A549 (cell line): Measurements from ENCODE around the gene LIPI. TPM values are rescaled to one million over a fixed set of nuclear protein-coding genes. Genes with fewer than 3 reads are reported as not detected.
"Not testable (repeated sequence)": the region's sequence is repeated elsewhere in the genome, so short reads cannot be mapped to it uniquely, and the experiment has no call there.

Experiments used
- ATAC-seq, 2 experiments: fragments of 200-7000 bp in 1 of 2; fragments of >200 bp in 1 of 2; cut with Nextera tagmentation in 1 of 2; cut with Tn5 transposase in 1 of 2; 3 replicates each; pipeline versions ENCODE4 v1.8.0 to v1.9.1; 2018 to 2020; ENCODE audit warnings: mild to moderate bottlenecking in 1 of 2, moderate library complexity in 1 of 2
- CTCF ChIA-PET: fragments of 300-600 bp; sonication (Branson Sonifier 250); formaldehyde crosslinking; extraction: SDS; loops from one replicate; lab custom pipeline; 2021; ENCODE audit warnings: antibody characterized with exemption, inconsistent platforms; lab: Yijun Ruan, JAX
- POLR2A ChIA-PET: fragments of 350-600 bp; formaldehyde crosslinking; extraction: SDS; loops from one replicate; lab custom pipeline; 2021; ENCODE audit warnings: antibody characterized with exemption, inconsistent platforms; lab: Yijun Ruan, JAX
- DNase-seq, 2 experiments: peaks; one replicate each; pipeline versions ENCODE4 v3.0.0 to v3.0.0-alpha.2; 2011 to 2016; ENCODE audit warnings: low read depth in 1 of 2, low spot score in 1 of 2
- FAIRE-seq: peaks from 2 replicates; lab custom pipeline; 2011; peaks lifted over from hg19 to GRCh38; lab: Jason Lieb, UNC
- H3K27ac ChIP-seq, 2 experiments: fragments of >200 bp; sonication (Bioruptor Twin); formaldehyde crosslinking; 3 replicates each; pipeline ENCODE4 v1.5.1; 2016 to 2017
- H3K4me1 ChIP-seq: fragments of >200 bp; sonication (Bioruptor Twin); formaldehyde crosslinking; 3 replicates; pipeline ENCODE4 v1.6.1; 2016
- H3K4me2 ChIP-seq: fragments of >200 bp; sonication (Bioruptor Twin); formaldehyde crosslinking; 3 replicates; pipeline ENCODE4 v1.6.1; 2016
- H3K4me3 ChIP-seq: fragments of >200 bp; sonication (Bioruptor Twin); formaldehyde crosslinking; 3 replicates; pipeline ENCODE4 v1.5.1; 2016
- H3K9me3 ChIP-seq: fragments of >200 bp; sonication (Bioruptor Twin); formaldehyde crosslinking; 3 replicates; pipeline ENCODE4 v1.6.1; 2016
- CBX2 ChIP-seq: fragments of 200-600 bp; sonication (generic); IDR thresholded peaks from 2 replicates; pipeline ENCODE4 v1.6.1; 2016; ENCODE audit warnings: low read depth, mild to moderate bottlenecking, borderline replicate concordance
- CBX8 ChIP-seq: fragments of 200-600 bp; sonication (generic); IDR thresholded peaks from 2 replicates; pipeline ENCODE4 v1.6.1; 2016
- CEBPB ChIP-seq, 2 experiments: fragments of >200 bp in 1 of 2; sonication (Bioruptor Twin) in 1 of 2; formaldehyde crosslinking in 1 of 2; IDR thresholded peaks; 2 replicates each; pipeline ENCODE4 v1.6.1; 2012 to 2016
- CHD2 ChIP-seq: fragments of 150-350 bp; IDR thresholded peaks from 2 replicates; pipeline ENCODE4 v1.6.1; 2014; ENCODE audit warnings: low read length; ENCODE audit not compliant: partially characterized antibody
- EHF ChIP-seq: fragments of 250-450 bp; sonication (Bioruptor Pico); IDR thresholded peaks from 2 replicates; pipeline ENCODE4 v1.5.0; 2020; ENCODE audit warnings: mild to moderate bottlenecking
- EP300 ChIP-seq, 2 experiments: fragments of >200 bp; sonication (Bioruptor Twin); formaldehyde crosslinking; IDR thresholded peaks; 2 replicates in 1 of 2; 3 replicates in 1 of 2; pipeline ENCODE4 v1.6.1; 2016 to 2017
- ESRRA ChIP-seq: fragments of 150-350 bp; IDR thresholded peaks from 2 replicates; pipeline ENCODE4 v1.6.1; 2014; ENCODE audit warnings: mild to moderate bottlenecking, low read length, borderline replicate concordance
- FOXS1 ChIP-seq: fragments of 250-450 bp; sonication (Bioruptor Pico); IDR thresholded peaks from 2 replicates; pipeline ENCODE4 v1.5.0; 2020; ENCODE audit warnings: mild to moderate bottlenecking, moderate library complexity
- HOXA7 ChIP-seq: fragments of 250-450 bp; sonication (Bioruptor Pico); IDR thresholded peaks from 2 replicates; pipeline ENCODE4 v1.5.0; 2020; ENCODE audit warnings: mild to moderate bottlenecking, moderate library complexity
- MAZ ChIP-seq: fragments of 150-350 bp; IDR thresholded peaks from 2 replicates; pipeline ENCODE4 v1.6.1; 2014; ENCODE audit warnings: antibody characterized with exemption, low read depth, low read length, borderline replicate concordance
- POLR2AphosphoS2 ChIP-seq: conservative IDR thresholded peaks from 2 replicates; pipeline ENCODE4 v1.6.1; 2012; ENCODE audit warnings: low read length, improper control_type of control experiment, inconsistent platforms
- RAD21 ChIP-seq, 2 experiments: fragments of >200 bp in 1 of 2; sonication (Bioruptor Twin) in 1 of 2; formaldehyde crosslinking in 1 of 2; IDR thresholded peaks in 1 of 2; conservative IDR thresholded peaks in 1 of 2; 2 replicates in 1 of 2; 3 replicates in 1 of 2; pipeline ENCODE4 v1.6.1; 2012 to 2018; ENCODE audit warnings: inconsistent platforms in 1 of 2
- RNF2 ChIP-seq: fragments of 200-600 bp; sonication (generic); IDR thresholded peaks from 2 replicates; pipeline ENCODE4 v1.6.1; 2016; ENCODE audit warnings: low read depth, mild to moderate bottlenecking, antibody characterized with exemption, moderate library complexity, borderline replicate concordance
- ZFP36 ChIP-seq: fragments of 450-650 bp; IDR thresholded peaks from 2 replicates; pipeline ENCODE4 v1.6.1; 2014; ENCODE audit warnings: borderline replicate concordance; ENCODE audit not compliant: partially characterized antibody
- ZSCAN20 ChIP-seq: fragments of 250-450 bp; sonication (Bioruptor Pico); IDR thresholded peaks from 2 replicates; pipeline ENCODE4 v1.8.0; 2022; ENCODE audit warnings: mild to moderate bottlenecking, moderate library complexity
- WGBS: methylation state at CpG from one replicate; pipeline ENCODE4 v1.1.6; 2017; ENCODE audit errors: missing lambda C conversion rate; 5-methylcytosine and 5-hydroxymethylcytosine counted together
- polyA plus RNA-seq, 4 experiments: library from polyadenylated mRNA; depleted of rRNA in 3 of 4; stranded (reverse); fragments of >200 nt; fragmentation: RNase III in 1 of 4; extraction: RNeasy Plus Mini Kit Qiagen cat#74134 plus additional on column Dnase treatment in 1 of 4; gene quantifications; 2 replicates in 3 of 4; 3 replicates in 1 of 4; pipeline ENCODE4 v1.2.3, GENCODE V29; 2011 to 2017
- TF ChIP-seq, protein P1 (sequence below): IDR thresholded peaks from 2 replicates; pipeline ENCODE4 v1.6.1; 2012

LIPI gene
- polyA plus RNA-seq, 2 of the 4 experiments (the other 2 are of a cell fraction), result not detected

GRCh38 chr21:14070049-14070893, 140.5 kb downstream of the LIPI start (continued):
- TF ChIP-seq RNF2, result no peak
- TF ChIP-seq ZFP36, result no peak
- TF ChIP-seq ESRRA, result no peak
- TF ChIP-seq ZSCAN20 (CRISPR knock-in tag), result no peak
- TF ChIP-seq, protein P1, sequence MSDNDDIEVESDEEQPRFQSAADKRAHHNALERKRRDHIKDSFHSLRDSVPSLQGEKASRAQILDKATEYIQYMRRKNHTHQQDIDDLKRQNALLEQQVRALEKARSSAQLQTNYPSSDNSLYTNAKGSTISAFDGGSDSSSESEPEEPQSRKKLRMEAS, result no peak
- no peak for TF ChIP-seq CHD2
- no peak for TF ChIP-seq MAZ

- Histone ChIP-seq H3K4me2 (no peak overlapping the region), H3K9me3 (no peaks in the 10 kb centered on the region), H3K4me1 (no peaks in the 10 kb centered on the region), H3K27ac (no peak overlapping the region), H3K4me3 (no peak overlapping the region)
- POLR2A ChIA-PET, result no interaction called here
- no peak for DNase-seq
- no peak for ATAC-seq
- CTCF ChIA-PET, result no interaction called here
- no peak for TF ChIP-seq POLR2AphosphoS2
- TF ChIP-seq RAD21 (conservative IDR thresholded peaks at IDR 0.05 in 1 of 2, IDR thresholded peaks at IDR 0.05 in 1 of 2), result no peak
- no peak for TF ChIP-seq CEBPB (IDR thresholded peaks at IDR 0.05)
- no peak for TF ChIP-seq FOXS1 (CRISPR knock-in tag)
- no peak for TF ChIP-seq HOXA7 (CRISPR knock-in tag)
- no peak for TF ChIP-seq EP300 (IDR thresholded peaks at IDR 0.05)
- TF ChIP-seq CBX2, result no peak
- TF ChIP-seq CBX8, result no peak
- no peak for TF ChIP-seq EHF (CRISPR knock-in tag)
- FAIRE-seq, result no peak
- WGBS, result 98% methylated on average over 18 of the region's 29 CpGs
Observed at GRCh38 chr21:14064296-14064645, 146.5 kb downstream of the LIPI start.

DNA sequence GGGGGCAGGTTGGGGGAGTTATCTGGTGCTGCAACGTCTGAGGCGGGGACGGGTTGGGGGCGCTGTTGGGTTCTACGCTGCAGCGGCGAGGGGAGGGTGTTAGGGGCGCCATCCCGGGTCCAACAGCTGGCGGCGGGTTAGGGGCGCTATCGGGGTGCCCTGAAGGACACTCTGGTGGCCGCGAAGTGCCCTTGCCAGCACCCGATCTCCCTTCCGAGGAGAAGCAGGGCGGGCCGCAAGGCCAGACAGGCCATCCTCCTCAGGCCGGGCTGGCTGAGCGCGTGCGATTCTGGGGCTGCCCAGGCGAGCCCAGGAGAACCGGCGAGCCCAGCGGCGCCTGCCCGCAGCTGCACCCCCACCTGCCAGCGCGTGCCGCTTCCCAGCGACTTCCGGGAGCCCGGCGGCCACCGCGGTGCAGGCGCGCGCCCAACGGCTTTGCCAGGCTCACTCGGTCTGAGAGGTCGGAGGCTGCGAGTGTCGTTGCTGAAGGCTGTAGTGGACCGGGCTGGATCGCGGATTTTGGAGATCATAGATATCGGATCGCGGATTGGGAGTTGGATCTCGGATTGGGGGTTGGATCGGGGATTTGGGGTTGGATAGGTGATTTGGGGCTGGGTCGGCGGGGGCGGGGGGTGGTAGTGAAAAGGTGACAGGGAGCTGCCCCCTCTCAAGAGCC, 147.0 kb downstream of the LIPI start:
- H3K4me3 ChIP-seq, CTCF ChIA-PET, POLR2A ChIA-PET, FAIRE-seq, H3K9me3 ChIP-seq, H3K4me2 ChIP-seq, H3K27ac ChIP-seq, ATAC-seq, DNase-seq, H3K4me1 ChIP-seq: not testable (repeated sequence)
- WGBS, result 100% methylated on average over 6 of the region's 57 CpGs

DNA sequence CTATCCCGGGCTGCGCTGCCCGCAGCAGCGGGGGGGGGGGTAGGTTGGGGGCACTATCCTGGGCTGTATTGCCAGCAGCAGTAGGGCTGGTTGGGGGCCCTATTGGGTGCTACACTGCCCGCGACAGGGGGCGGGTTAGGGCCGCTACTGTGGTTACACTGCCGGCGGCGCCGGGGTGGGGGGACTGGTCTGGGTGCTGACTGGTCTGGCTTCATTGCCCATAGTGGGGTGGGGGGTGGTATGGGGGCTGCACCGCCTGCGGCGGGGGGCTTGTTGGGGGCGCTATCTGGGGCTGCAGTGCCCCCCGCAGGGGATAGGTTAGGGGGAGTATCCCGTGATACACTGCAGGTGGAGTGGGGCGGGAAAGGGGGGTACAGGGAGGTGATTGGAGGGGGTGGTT, 148.1 kb downstream of the LIPI start:
- H3K9me3 ChIP-seq, H3K4me2 ChIP-seq, H3K4me1 ChIP-seq, POLR2A ChIA-PET, H3K27ac ChIP-seq, ATAC-seq, FAIRE-seq, DNase-seq, H3K4me3 ChIP-seq, CTCF ChIA-PET: not testable (repeated sequence)
- WGBS, result no CpG with 5 or more reads among the region's 19 CpGs

DNA sequence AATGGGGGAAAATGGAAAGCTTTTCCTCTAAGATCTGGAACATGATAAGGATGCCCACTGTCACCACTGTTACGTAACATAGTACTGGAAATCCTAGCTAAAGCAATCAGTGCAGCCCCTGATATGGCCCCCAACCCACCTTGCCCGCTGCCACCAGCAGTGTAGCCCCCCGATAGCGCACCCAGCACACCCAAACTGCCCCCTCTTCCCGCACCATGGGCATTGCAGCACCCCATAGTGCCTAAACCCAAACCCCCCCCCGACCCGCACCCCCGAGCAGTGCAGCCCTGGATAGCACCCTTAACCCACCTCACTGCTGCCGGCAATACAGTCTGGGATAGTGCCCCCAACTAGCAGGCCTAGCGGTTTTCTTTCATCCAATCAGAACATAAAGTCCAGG, 148.9 kb downstream of the LIPI start:
- H3K27ac ChIP-seq, H3K4me2 ChIP-seq, DNase-seq, H3K4me1 ChIP-seq, H3K4me3 ChIP-seq, POLR2A ChIA-PET, FAIRE-seq, H3K9me3 ChIP-seq, CTCF ChIA-PET, ATAC-seq: not testable (repeated sequence)
- 100% methylated on average over 2 of the region's 10 CpGs for WGBS

GRCh38 chr21:14058995-14059627, 151.6 kb downstream of the LIPI start:
- H3K4me3 ChIP-seq, H3K4me2 ChIP-seq, CTCF ChIA-PET, FAIRE-seq, DNase-seq, H3K4me1 ChIP-seq, POLR2A ChIA-PET, H3K9me3 ChIP-seq, H3K27ac ChIP-seq: not testable (repeated sequence)
- 92% methylated on average over 2 of the region's 12 CpGs for WGBS
- ATAC-seq, result peak in 1 of 2 experiments; percentile 36; a peak in 3 of 6 replicates
